ENCODE results near the gene BABAM2.

DNA sequence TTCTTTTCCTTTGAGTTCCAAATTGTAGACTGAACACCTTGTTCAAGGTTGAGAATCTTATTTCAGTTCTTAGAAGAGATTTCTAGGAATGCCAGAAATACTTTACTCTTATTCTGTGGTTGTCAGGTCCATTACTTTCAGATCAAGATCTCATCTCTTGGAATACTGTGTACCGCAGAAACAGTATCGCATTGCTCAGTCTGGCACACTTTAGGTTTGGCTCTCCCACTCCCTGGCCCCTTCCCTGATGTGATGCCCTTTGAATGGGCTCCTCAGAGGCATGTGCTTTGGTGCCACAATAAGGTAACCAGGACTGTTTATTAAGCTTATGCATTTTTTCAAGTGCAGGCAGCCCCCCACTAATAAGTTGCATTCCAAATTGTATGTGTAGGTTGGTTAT is 257.5 kb downstream of the BABAM2 start:
- TF ChIP-seq POLR2A (IDR thresholded peaks at IDR 0.05): no peak
- TF ChIP-seq, protein P1, sequence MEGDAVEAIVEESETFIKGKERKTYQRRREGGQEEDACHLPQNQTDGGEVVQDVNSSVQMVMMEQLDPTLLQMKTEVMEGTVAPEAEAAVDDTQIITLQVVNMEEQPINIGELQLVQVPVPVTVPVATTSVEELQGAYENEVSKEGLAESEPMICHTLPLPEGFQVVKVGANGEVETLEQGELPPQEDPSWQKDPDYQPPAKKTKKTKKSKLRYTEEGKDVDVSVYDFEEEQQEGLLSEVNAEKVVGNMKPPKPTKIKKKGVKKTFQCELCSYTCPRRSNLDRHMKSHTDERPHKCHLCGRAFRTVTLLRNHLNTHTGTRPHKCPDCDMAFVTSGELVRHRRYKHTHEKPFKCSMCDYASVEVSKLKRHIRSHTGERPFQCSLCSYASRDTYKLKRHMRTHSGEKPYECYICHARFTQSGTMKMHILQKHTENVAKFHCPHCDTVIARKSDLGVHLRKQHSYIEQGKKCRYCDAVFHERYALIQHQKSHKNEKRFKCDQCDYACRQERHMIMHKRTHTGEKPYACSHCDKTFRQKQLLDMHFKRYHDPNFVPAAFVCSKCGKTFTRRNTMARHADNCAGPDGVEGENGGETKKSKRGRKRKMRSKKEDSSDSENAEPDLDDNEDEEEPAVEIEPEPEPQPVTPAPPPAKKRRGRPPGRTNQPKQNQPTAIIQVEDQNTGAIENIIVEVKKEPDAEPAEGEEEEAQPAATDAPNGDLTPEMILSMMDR (IDR thresholded peaks at IDR 0.05 in 4 of 5, conservative IDR thresholded peaks at IDR 0.05 in 1 of 5): no peak

Measured in gastrocnemius medialis (tissue), 4 donors.